ENCODE measurements around the gene SNX11.

Gene SNX11

DNA sequence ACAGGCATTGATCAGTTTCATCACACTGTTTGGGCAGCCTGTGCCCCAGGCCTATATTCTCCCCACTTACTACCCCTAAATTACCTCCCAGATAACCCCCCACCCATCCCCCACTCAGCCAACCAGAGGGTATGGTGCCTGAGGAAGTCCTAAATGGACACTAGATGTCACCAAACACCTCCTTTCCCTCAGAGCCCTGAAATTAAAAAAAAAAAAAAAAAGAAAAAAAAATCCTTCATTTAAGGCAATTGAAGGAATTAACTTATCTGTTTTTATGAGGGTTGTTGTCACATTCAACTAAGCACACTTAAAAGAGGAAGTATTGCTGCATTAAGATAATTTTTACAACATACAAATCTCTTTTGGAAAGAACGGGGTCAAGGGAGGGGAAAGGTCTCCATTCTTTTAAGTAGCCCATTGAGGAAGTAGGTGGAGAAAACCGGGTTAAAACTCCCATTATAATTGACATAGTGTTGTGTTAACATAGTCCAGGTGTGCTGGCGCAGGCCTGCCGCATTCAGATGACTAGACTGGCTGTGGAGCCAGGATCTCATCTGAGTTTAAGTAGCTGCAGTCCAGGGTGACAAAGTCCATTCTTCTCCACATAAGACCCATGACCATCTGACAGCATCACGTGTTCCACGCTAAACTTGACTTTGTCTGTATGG lies 46.3 kb downstream of the SNX11 start:
- peaks cover 5 to 17% of the 10 kb centered on the region in 2 donors for H3K27me3 ChIP-seq (ENCODE audit: control insufficient read depth in 1 of 2, insufficient read depth in 2 of 2, low read length in 2 of 2)

DNA sequence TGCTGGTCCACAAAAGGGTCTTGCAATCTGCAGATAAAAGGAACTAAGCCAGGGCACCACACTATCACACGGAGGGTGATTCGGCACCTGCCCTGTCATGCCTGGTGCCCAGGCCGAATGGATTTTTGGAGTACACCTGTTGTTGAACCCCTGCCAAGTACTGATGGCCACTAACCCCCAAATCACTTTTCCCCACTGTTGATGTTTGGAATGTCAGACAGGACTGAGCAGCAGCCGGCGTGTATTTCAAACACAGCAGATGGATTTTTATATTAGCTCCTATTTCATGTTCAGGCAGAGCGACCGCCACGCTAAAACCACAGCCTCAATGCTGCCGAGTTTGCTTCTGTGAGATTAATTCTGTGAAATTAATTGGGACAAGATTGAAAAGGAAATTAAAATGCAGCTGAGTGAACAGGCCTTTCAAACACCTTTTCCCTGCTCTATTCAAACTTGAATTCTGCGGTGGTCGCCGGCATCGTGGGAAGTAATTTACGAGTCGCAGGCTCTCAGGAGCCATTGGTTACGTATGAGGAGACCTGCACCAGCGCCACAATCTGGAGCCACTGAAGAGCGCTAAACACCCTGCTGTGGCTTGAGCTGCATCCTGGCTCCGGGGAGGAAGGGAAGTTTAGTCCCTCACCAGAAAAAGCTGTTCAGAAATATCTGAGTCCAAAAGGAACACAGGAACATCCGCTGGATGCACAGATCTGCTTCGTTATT lies 48.5 kb downstream of the SNX11 start:
- H3K9me3 ChIP-seq (ENCODE audit: low read length), result no peaks in the 10 kb centered on the region
- H3K36me3 ChIP-seq (ENCODE audit: insufficient read depth, low read length), result no peaks in the 10 kb centered on the region
- no peaks in the 10 kb centered on the region for H3K4me1 ChIP-seq (ENCODE audit: insufficient read depth, low read length)
- no peak overlapping the region for H3K9ac ChIP-seq (ENCODE audit: low read length)
- H3K27me3 ChIP-seq (ENCODE audit: control insufficient read depth in 1 of 2, insufficient read depth in 2 of 2, low read length in 2 of 2), result peaks cover 5 to 10% of the 10 kb centered on the region in 2 donors
- no peak overlapping the region for H3K27ac ChIP-seq (ENCODE audit: low read depth, low read length)
- no peak overlapping the region for H3K4me3 ChIP-seq (ENCODE audit: low read depth in 1 of 2, low read length in 2 of 2)

More for the DNA sequence above, 46.3 kb downstream of the SNX11 start:
- no peaks in the 10 kb centered on the region for H3K4me1 ChIP-seq (ENCODE audit: insufficient read depth, low read length)
- no peak overlapping the region for H3K9ac ChIP-seq (ENCODE audit: low read length)
- no peak overlapping the region for H3K27ac ChIP-seq (ENCODE audit: low read depth, low read length)
- H3K9me3 ChIP-seq (ENCODE audit: low read length), result no peaks in the 10 kb centered on the region
- H3K36me3 ChIP-seq (ENCODE audit: insufficient read depth, low read length), result no peaks in the 10 kb centered on the region
- H3K4me3 ChIP-seq (ENCODE audit: low read depth in 1 of 2, low read length in 2 of 2), result no peak overlapping the region

DNA sequence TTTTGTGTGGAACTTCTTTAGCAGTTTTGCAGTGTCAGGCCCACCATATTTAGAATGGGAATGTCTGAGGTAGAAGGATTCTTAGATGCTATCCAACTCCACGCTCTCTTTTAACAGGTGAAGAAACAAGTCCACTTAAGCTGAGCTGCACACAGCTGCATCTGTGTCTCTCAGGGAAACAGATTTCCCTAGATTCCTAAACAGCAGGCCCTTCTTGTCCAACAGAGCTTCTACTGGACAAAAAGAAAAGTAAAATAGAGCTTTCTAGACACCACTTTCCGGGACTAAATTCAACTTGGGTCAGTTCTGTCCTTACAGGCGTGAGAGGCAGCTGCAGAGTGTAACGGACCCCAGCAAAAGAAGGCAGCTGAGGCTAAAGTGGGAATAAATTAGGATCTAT lies 51.7 kb downstream of the SNX11 start:
- H3K27me3 ChIP-seq (ENCODE audit: control insufficient read depth in 1 of 2, insufficient read depth in 2 of 2, low read length in 2 of 2), result no peaks in the 10 kb centered on the region
- no peak overlapping the region for H3K27ac ChIP-seq (ENCODE audit: low read depth, low read length)
- H3K4me1 ChIP-seq (ENCODE audit: insufficient read depth, low read length), result no peaks in the 10 kb centered on the region
- no peaks in the 10 kb centered on the region for H3K36me3 ChIP-seq (ENCODE audit: insufficient read depth, low read length)
- H3K9ac ChIP-seq (ENCODE audit: low read length), result no peak overlapping the region
- H3K4me3 ChIP-seq (ENCODE audit: low read depth in 1 of 2, low read length in 2 of 2), result no peak overlapping the region
- H3K9me3 ChIP-seq (ENCODE audit: low read length), result no peaks in the 10 kb centered on the region

DNA sequence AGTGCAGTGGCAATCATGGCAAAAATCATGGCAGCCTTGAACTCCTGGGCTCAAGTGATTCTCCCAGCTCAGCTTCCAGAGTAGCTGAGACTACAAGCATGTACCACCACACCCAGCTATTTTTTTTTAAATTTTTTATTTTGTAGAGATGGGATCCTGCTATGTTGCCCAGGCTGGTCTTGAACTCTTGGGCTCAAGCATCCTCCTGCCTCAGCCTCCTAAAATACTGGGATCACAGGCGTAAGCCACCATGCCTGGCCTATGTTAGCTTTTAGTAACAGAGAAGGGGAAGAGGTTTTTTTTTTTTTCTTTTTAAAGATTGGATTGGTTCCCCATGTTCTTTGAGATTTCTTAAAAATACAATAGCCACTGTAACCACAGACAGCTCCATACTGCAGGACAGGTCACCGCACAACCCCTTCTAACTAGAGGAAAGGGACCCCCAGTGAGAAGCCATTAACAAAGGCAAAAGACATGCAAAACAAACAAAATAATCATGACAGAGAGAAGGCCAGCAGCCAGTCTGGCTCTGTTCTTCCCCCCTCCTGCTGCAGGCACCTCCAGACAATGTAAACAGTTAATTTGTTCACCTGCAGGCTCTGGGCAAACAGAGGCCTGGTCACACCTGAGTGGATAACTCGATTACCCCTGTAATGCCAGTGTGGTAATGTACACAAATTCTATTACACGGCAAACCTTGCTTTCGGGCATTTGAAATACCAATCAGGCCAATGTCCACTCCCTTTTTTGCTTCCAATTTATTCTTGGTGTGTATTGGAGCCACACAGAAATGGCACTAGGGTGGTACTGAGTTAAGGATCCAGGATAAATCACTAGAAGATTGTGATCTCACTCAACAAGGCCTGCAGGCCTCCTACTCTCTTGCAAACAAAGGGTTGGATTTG lies 52.9 kb downstream of the SNX11 start:
- Histone ChIP-seq H3K9ac (ENCODE audit: low read length) (no peak overlapping the region), H3K9me3 (ENCODE audit: low read length) (no peaks in the 10 kb centered on the region), H3K27me3 (ENCODE audit: control insufficient read depth in 1 of 2, insufficient read depth in 2 of 2, low read length in 2 of 2) (no peaks in the 10 kb centered on the region), H3K4me3 (ENCODE audit: low read depth in 1 of 2, low read length in 2 of 2) (no peak overlapping the region), H3K4me1 (ENCODE audit: insufficient read depth, low read length) (no peaks in the 10 kb centered on the region), H3K27ac (ENCODE audit: low read depth, low read length) (no peak overlapping the region), H3K36me3 (ENCODE audit: insufficient read depth, low read length) (no peaks in the 10 kb centered on the region)

DNA sequence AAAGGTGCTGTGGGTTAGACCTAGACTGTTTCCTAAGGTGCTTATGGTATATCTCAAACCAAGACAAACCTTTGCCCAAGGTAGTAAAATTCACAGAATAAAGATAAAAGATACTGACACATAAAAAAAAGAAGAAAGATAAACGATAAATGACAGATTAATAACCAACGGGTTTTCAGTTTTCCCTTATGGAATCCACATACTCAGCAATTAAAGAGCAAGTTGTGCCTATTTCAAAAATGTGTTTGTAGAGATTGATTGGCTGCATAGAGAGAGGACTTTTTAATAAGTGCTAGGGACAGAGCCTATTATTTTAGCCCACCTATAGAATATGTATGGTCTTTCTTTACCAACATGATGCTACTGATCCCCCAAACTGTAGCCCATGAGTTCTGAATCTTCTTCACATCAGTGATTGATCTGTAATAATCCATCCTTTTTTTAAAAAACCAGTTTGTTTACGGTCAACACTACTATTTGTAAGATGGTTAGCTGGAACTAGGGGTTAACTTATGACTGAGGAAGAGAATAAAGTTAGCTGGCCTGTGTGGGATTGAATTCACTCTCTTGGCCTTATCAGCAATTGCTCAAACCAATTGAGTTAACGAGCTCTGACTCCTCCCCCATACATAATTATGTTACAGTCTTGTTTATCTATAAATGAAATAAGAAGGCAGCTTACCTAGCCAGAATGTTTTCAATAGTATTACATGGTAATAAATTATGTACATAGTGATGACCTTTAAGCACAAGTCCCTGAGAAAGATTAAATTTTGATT lies 53.8 kb downstream of the SNX11 start:
- H3K36me3 ChIP-seq (ENCODE audit: insufficient read depth, low read length), result no peaks in the 10 kb centered on the region
- no peak overlapping the region for H3K27ac ChIP-seq (ENCODE audit: low read depth, low read length)
- H3K9ac ChIP-seq (ENCODE audit: low read length), result no peak overlapping the region
- H3K9me3 ChIP-seq (ENCODE audit: low read length), result no peaks in the 10 kb centered on the region
- no peaks in the 10 kb centered on the region for H3K4me1 ChIP-seq (ENCODE audit: insufficient read depth, low read length)
- H3K27me3 ChIP-seq (ENCODE audit: control insufficient read depth in 1 of 2, insufficient read depth in 2 of 2, low read length in 2 of 2), result no peaks in the 10 kb centered on the region
- H3K4me3 ChIP-seq (ENCODE audit: low read depth in 1 of 2, low read length in 2 of 2), result no peak overlapping the region

DNA sequence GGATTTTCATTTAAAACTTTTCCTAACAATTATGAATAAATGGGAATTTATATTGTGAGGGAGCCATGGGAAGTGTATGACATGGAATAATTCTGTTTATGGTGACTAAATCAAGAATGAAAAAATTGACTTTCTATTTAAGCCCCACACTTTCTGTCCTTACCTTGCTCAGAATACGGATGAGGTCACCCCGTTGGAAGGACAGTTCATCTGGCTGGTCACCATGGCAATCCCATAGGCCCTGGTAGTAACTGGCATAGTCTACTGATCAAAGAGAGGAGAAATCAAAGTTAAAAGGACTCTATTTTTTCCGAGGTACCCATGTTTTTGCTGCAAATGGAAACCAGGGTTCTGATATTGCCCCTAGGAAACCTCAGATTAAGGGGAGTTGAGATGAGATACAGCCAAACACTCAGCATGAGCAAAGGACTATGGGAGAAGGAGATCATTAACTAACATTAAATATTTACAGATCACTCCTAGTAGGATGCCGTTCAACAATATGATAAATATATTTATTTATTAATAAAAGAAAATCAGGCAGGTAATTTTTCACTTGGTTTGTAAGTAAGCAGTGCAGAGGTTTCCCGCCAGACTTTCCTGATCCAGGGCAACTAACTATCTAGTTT lies 54.9 kb downstream of the SNX11 start:
- Histone ChIP-seq H3K9me3 (ENCODE audit: low read length) (no peaks in the 10 kb centered on the region), H3K9ac (ENCODE audit: low read length) (no peak overlapping the region), H3K4me3 (ENCODE audit: low read depth in 1 of 2, low read length in 2 of 2) (no peak overlapping the region), H3K36me3 (ENCODE audit: insufficient read depth, low read length) (no peaks in the 10 kb centered on the region), H3K27ac (ENCODE audit: low read depth, low read length) (no peak overlapping the region), H3K4me1 (ENCODE audit: insufficient read depth, low read length) (no peaks in the 10 kb centered on the region), H3K27me3 (ENCODE audit: control insufficient read depth in 1 of 2, insufficient read depth in 2 of 2, low read length in 2 of 2) (no peaks in the 10 kb centered on the region)

DNA sequence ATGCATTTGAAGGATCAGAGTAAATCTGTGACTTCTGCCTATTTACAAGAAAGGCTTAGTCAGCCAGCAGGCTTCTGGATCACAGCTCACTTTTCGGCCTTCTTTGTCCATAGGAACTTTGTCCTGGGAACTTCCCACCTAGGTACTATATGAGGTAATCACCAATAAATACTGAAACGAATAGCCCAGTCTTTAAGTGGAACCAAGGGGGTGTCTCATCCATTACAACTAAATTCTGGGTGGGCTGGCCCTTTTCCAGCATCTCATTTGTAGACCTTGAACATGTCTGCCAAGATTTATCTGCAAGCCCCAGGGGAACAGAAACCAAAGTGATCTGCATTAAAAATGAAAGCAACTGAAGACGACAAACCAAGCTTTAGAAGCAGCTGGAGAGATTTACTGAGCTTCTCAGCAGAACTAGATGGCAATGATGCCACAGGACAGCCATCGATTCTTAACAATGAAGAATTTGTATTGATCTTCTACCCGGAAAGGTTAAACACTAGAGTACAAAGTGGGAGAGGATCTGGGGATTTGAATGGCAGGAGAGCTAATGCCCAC lies 55.5 kb downstream of the SNX11 start:
- no peak overlapping the region for H3K9ac ChIP-seq (ENCODE audit: low read length)
- H3K4me1 ChIP-seq (ENCODE audit: insufficient read depth, low read length), result no peaks in the 10 kb centered on the region
- no peaks in the 10 kb centered on the region for H3K9me3 ChIP-seq (ENCODE audit: low read length)
- H3K36me3 ChIP-seq (ENCODE audit: insufficient read depth, low read length), result no peaks in the 10 kb centered on the region
- H3K27ac ChIP-seq (ENCODE audit: low read depth, low read length), result no peak overlapping the region
- H3K4me3 ChIP-seq (ENCODE audit: low read depth in 1 of 2, low read length in 2 of 2), result no peak overlapping the region
- no peaks in the 10 kb centered on the region for H3K27me3 ChIP-seq (ENCODE audit: control insufficient read depth in 1 of 2, insufficient read depth in 2 of 2, low read length in 2 of 2)

DNA sequence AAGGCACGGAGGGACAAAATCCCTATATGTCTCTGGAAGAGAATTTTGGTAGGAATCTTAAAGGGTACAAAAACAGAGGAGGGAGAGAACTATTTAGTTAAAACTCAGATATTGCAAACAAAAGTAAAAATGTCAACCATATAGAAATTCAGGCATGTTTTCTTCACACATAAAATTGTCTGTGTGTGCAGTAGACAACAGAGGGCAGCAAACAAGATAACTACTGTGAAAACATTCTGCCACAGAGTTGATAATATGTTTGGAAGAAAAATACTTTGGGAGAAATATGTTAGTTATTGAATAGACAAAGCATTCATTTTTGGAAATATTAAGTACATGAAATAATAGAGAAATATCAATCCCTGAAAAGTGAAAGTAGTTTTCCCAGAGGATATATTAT lies 56.2 kb downstream of the SNX11 start:
- Histone ChIP-seq H3K27me3 (ENCODE audit: control insufficient read depth in 1 of 2, insufficient read depth in 2 of 2, low read length in 2 of 2) (no peaks in the 10 kb centered on the region), H3K27ac (ENCODE audit: low read depth, low read length) (no peak overlapping the region), H3K36me3 (ENCODE audit: insufficient read depth, low read length) (no peaks in the 10 kb centered on the region), H3K9me3 (ENCODE audit: low read length) (no peaks in the 10 kb centered on the region), H3K4me1 (ENCODE audit: insufficient read depth, low read length) (no peaks in the 10 kb centered on the region), H3K4me3 (ENCODE audit: low read depth in 1 of 2, low read length in 2 of 2) (no peak overlapping the region), H3K9ac (ENCODE audit: low read length) (no peak overlapping the region)

DNA sequence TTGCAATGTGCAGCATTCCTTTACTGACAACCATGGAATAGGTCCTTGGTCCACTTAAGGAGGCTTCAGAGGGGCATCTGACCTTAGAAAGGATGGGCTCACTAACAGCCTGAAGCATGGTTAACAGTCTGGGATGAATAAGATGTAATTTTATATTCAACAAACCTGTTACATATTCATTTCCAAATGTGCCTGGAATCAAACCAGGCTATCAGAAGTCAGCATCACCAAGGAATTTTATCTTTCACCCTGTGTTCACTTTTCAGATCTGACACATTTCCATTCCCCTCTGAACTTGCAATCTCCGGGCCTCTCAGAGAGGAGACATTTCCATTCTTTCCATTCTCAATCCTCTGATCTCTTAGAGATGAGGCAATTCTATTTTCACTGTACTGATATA lies 62.4 kb downstream of the SNX11 start:
- H3K36me3 ChIP-seq (ENCODE audit: insufficient read depth, low read length), result no peaks in the 10 kb centered on the region
- H3K4me1 ChIP-seq (ENCODE audit: insufficient read depth, low read length), result no peaks in the 10 kb centered on the region
- no peak overlapping the region for H3K27ac ChIP-seq (ENCODE audit: low read depth, low read length)
- H3K9ac ChIP-seq (ENCODE audit: low read length), result no peak overlapping the region
- H3K9me3 ChIP-seq (ENCODE audit: low read length), result no peaks in the 10 kb centered on the region
- H3K4me3 ChIP-seq (ENCODE audit: low read depth in 1 of 2, low read length in 2 of 2), result no peak overlapping the region
- no peaks in the 10 kb centered on the region for H3K27me3 ChIP-seq (ENCODE audit: control insufficient read depth in 1 of 2, insufficient read depth in 2 of 2, low read length in 2 of 2)
